CD4-positive, alpha-beta T cell treated with Interleukin-15 for 4 hours (primary cell): Measurements from ENCODE around the gene OR56A1.
A peak's percentile ranks its signal among the peaks of the same experiment; 100 is the strongest.
"Not testable (repeated sequence)": the region's sequence is repeated elsewhere in the genome, so short reads cannot be mapped to it uniquely, and the experiment has no call there.

Experiments
- DNase-seq: peaks from one replicate; pipeline ENCODE4 v3.0.0-alpha.2; 2020; ENCODE audit warnings: low spot score

OR56A1 gene, protein sequence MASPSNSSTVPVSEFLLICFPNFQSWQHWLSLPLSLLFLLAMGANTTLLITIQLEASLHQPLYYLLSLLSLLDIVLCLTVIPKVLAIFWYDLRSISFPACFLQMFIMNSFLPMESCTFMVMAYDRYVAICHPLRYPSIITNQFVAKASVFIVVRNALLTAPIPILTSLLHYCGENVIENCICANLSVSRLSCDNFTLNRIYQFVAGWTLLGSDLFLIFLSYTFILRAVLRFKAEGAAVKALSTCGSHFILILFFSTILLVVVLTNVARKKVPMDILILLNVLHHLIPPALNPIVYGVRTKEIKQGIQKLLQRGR

DNA sequence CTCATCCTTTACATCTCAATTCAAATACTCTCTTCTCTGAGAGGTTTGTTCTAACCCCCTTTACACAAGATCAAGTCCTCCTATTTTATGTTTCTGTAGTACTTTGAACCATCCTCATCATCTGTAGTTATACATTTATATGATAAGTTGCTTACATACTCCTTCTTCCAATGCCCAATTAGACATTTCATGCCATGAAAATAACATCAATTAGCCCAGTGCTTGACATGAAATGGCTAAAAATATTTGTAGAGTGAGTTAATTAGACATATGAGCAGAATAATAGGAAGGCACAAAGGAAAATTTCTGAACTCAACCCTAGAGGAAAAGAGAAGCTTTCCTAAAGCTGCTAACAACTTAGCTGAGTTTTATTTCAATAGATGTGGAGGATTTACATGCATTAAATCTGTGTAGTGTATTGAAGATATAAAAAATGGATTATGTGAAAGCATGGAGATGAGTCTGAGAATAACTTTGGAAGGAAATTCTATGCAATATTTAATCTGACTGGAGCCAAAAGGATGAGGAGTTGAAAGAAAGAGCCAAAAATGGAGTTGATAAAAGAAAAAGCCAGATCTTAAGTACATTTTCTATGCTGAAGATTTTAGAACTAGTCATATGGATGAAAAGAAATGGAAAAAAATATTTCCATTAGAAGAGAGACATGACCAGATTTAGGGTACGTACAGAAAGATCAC, at the start of gene OR56A1:
Gene OR56A1 (minus strand): TSS at position 51 of the 698 bp plus-strand sequence. CDS start 3,066 bp downstream, outside the sequence.
- no peak for DNase-seq

DNA sequence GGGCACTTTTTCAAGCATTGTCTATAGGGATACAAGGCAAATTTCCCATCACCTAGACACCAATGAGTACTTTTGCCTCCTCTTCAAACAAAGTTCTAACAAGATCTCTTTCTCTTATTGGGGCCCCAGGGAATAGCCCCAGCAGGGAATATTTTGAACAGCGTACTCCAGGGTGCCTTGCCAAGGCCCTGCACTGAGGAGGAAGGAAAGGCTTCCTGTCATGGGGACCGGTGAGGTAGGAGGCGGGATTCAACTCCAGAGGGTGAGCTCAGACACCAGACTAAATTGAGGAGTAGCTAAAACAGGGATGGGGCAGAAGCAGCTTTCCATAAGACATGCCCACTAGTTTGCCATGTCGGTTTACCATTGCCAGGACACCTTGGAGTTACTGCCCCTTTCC, 48.9 kb upstream of the OR56A1 start:
- DNase-seq, result no peak

DNA sequence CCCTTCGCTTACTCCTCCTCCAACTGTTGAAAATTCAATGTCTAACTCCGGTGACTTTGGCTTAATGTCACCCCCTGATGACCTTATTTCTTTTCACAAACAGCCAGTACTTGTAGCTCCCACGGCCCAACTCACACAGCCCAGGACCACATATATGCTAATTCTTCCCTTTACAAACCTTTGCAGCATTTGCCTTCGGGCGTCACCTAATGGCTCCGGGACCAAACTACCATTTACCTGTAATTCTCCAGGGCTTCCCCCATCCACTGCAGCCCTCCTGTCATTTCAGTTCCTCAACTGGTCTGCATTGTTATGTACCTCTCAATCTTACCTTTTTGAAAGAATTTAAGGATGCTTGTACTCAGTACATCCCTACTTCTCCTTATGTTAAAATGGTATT, 47.2 kb upstream of the OR56A1 start:
- DNase-seq, result no peak

DNA sequence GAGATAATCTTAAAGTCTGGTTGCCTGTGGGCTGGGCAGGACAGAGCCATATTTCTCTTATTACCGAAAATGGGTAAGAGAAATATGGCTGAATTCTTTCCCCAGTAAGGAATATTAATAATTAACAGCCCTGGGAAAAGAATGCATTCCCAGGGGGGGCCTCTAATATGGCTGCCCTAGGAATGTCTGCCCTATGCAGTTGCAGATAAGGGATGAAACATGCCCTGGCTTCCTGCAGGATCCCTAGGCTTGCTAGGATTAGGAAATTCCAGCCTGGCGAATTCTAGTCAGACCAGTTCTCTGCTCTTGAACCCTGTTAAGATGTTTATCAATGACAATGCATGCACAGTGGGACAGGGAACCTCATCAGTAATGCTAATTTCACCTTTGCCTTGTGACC, 45.9 kb upstream of the OR56A1 start:
- not testable (repeated sequence) for DNase-seq

DNA sequence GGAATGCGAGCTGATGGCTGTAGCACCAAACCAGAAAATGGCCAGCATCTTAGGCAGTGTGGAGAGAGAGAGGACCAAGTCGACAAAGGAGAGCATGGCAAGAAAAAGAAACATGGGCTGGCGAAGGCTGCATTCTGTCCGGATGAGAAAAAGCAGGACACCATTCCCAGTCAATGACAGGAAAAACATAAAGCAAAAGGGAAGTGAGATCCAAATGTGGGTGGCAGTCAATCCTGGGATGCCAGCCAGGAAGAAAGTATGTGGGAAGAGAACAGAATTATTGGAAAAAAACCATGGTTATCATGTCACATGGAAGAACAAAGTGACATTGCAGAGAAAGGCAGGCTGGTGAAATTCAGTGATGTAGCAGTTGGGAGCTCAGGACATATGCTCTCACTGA, 36.9 kb upstream of the OR56A1 start:
- DNase-seq, result no peak

DNA sequence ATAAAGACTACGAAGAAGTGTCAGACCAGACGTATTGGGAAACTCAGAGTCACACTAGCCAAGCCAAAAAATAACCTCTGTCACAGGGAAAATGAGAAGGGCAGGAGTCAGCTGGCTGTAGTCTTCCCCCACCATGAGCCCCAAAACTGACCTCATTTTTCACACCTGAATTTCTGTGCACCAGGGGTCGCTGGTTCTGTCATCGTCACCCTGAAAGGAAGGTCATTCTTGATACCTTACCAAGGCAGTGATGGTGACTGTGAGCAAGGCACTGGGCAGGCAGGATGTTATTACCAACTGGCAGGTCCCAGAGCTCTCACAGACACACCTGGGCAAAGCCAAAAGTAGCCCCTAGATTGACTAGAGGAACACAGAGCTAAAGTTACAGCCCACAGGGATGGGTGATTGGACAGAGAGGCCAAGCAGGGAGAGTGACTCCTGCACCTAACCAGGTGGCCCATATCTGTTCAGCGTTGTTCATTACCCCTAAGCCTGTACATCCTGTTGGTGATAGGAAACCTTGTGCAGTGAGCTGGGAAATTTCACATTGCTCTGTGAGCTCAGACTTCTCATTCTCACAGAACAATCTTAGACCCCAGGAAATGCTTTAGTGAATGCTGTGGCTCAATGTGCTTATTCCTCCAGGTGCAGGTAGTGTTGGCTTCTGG, 32.3 kb upstream of the OR56A1 start:
- no peak for DNase-seq

DNA sequence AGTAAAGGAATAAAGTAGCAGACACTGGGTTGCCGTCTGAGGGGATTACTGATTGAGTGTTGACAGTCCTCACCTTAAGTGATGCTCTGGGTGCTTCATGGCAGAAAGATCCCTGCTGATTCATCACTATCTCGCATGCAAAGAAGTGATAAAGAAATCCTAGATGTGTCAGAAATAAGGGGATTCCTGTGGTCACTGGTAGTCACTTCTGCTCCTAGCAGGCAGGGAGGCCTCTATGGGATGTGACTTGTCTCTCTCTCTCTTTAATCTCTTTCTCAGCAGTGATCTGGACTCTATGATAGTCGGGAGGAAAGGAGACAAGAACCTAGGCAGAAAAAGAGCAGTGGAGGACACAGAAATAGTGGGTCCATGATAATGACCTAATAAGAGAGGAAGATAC, 30.9 kb upstream of the OR56A1 start:
- no peak for DNase-seq

DNA sequence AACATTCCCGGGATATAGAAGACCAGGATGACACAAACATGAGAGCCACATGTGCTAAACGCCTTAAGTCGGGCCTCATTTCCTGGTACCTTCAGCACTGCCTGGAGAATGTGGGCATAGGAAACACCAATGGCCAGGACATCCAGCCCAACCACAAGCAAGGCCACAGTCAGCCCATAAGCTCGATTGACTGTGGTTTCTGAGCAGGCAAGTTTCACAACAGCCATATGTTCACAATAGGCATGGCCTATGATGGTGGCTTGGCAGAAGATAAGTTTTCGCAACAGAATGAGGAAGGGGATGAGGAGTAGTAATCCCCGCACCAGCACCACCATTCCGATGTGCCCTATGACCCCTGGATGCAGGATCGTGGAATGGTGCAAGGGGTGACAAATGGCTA, 26.9 kb upstream of the OR56A1 start:
- DNase-seq, result no peak

DNA sequence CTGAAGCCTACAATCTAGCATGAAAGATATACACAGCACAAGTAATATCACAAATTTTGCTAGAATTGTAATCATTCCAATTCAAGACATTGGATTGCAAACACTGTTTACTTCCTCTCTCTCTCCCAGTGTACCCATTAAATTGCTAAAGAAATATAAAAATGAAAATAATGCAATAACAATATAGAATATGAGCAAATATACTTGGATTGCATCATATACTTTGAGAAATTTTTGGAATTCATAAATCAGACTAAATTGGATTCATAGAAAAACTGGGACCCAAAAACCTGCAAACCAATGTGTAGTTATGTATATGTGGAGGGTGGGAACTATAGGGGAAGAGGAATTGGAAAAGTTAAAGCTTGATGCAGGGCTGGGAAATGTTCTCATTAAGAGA, 25.0 kb upstream of the OR56A1 start:
- no peak for DNase-seq

DNA sequence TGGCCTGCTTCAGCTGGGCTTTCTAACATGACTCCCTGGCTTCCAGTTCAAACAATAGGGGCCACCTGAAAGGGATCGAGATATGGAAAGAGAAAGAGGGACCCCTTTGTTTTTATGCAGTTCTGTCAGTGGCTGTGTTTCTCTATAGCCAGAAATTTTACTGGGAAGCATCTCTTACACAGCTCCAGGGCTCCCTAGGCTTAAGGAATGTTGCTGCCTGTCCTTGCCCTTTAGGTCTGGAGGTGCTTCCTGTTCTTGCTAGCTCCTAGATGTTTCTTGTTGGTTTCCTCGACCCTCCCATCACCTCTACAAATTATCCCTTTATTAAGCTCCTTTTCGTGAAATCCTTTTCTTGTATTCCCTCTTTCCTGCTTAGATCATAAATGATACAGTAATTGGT, 21.8 kb upstream of the OR56A1 start:
- no peak for DNase-seq

DNA sequence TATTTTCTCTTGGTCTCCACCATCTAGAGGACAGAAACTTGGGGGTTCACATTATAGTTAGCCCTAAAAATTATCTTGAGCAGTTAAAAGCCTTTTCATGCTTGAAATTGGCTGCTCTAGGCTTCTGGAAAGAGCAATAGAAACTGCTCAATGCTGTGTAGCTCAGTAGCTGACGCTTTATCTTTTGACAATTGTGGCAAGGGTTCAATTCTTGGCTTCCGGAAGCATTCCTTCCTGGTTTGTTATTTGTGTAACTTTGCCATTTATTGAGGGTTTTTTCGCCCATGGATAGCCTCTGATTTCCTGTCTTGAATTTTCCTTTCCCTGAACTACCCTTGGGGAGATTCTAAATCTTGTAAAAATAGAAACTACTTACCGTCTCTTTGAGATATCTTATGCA, 10.3 kb upstream of the OR56A1 start:
- no peak for DNase-seq

DNA sequence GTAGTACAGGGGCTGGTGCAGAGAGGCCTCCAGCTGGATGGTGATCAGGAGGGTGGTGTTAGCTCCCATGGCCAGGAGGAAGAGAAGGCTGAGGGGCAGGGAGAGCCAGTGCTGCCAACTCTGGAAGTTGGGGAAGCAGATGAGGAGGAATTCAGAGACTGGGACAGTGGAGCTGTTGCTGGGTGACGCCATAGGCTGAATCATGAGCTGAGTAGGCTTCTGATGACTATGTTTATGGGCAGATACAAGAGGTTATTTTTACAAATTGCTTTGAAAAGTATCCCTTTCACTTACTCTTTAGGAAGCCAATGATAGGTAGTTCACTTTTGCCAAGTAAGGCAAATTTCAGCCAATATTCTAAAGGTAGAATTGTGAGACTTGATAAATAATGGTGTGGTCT, 3.1 kb downstream of the OR56A1 start:
- DNase-seq, result no peak

DNA sequence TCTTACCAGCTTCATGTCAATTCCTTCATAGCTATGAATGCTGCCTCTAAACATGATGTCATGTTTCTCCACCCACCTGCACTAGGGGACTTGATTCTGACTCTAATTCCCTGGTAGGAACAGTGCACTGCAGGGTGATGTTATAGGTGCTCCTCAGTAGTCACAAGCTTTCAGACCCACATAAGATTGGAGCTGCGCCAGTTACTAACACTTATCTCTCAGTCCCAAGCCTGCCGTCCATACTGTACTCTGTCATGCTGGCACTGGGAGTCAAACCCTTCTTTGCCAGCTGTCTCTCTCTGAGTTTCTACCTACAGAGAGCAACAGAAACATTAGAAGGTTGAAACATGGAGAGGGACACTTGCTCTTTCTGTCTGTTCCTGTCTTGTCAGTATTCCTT, 5.5 kb downstream of the OR56A1 start:
- DNase-seq, result no peak

DNA sequence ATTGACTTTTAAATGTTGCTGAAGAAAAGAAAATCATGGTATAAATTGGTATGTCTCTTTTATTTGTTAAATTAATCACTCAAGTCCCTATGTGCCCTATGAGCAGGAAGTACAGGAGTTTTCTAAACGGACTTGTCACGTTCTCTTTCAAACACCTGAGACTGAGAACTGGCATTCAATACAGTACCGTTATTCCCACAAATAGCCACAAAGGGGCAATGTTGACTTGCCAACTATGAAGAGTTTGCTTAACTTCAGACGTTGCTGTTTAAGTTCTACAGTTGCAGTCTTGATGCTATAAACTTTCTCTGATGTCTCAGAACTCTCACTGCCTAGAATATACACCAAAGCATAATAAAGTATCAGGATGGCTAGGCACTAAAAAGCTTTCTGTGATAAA, 7.6 kb downstream of the OR56A1 start:
- peak; percentile 38 for DNase-seq

DNA sequence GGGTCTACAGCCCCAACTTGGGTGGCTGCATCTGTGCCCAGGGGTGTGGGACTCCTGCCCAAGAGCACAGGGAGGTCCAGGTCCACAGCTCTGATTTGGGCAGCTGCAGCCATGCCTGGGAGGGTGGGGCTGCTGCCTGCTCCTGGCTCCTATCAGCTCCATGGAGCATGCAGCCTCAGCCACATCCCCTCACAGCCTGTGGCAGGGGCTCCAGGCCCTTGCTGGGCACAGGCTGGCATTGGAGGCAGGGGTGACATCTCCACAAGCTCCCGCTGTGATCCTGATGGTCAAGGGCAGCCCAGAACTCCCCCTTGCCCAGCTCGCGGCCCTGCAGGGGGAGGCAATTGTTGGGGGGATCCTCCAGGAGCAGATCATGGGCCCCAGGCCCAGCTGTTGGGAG, 17.5 kb downstream of the OR56A1 start:
- DNase-seq, result no peak

DNA sequence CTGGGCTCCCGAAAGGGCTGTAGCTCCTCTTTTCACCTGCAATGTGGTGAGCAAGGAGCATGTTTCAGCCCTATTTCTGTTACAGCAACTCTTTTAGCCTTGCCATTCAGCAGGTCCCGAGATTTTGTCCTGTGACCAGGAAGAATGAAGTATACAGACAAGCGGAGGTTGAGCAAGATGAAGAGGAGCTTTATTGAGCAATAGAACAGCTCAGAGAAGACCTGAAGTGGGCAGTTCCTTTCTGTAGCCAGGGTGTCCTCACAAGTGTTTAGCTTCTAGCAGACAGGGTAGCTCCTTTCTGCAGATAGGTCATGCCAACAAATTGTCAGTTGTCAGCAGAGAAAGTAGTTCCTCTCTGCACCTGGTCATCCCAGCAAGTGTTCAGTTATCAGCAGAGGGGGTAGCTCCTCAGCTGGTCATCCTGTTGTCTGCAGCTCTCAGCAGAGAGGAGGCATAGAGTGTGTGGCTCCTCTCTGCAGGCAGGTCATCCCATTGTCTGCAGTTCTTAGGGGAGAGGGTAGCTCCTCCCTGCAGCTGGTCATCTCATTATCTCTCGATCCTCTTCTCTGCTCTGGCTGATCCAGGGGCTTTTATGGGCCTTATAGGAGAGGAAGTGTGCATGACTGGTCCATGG, 18.4 kb downstream of the OR56A1 start:
- no peak for DNase-seq

DNA sequence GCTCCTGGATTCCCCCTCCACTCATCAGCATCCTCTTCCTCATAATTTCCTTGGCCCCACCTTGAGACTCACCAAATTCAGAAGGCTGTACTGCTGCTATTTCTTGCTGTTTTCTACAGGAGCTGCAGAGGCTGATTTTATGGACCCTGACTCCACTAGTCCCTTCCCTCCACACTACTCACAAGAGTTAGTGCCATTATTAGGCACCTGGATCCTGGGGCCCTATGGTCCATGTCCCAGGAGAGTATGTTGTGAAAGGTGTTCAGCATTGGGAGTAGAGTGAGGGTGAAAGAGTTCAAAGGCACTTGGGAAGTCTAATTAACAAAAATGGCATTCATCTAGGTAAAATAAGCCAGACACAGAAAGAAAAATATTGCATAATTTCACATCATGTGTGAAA, 23.7 kb downstream of the OR56A1 start, which contains the start of gene OR56A4:
Gene OR56A4 (minus strand): TSS at position 101 of the 400 bp plus-strand sequence. CDS start 3,954 bp downstream, outside the sequence.
- DNase-seq, result no peak

DNA sequence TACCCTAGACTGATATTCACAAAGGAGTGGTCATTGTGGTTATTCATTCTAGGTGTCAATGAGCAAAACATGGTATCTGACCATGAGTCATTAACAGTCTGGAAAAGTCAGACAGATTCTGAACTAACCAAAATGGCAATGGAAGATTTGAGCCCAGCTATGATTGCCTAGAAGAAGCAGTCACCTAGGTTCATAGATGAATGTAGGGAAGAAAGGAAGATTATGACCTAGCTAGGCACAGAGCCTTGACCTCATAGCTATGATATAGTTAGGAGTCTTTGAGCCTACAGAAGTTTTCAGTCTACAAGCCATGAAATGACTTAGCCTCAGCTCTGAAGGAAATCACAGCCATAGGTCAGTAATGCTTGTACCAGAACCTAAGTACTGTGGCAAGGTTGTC, 24.2 kb downstream of the OR56A1 start:
- DNase-seq, result no peak

DNA sequence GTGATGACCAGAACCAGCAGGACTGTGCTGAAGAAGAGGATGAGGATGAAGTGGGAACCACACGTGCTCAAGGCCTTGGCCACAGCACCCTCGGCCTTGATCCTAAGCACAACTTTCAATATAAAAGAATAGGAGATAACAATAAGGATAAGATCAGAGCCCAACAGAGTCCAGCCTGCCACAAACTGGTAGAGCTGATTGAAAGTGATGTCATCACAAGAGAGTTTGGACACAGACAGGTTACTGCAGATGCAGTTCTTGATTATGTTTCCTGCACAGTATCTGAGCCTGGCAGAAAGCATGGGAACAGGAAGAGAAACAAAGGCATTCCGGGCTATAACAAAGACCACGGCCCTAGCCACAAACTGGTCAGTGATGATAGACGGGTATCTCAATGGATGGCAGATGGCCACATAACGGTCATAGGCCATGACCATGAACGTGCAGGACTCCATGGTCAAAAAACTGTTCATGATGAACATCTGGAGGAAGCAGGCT, 28.3 kb downstream of the OR56A1 start:
- no peak for DNase-seq

DNA sequence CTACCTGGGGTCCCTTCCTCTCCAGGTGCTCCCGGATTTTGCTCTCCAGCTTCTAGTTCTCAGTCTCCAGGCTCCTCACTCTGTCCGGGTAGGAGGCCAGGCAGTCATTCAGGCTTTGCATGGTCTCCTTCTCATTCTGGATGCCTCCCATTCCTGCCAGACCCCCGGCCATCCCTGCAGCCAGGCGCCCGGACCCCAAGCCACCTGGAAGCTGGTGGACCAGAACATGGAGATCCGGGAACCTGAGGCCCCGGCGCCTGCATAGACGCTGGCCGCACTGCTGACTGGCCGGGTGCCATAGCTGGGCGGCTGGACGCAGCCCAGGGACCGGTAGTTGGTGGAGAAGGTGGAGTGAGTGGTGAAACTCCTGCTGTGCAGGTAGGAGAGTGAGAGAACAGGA, 35.8 kb downstream of the OR56A1 start:
- DNase-seq, result no peak

DNA sequence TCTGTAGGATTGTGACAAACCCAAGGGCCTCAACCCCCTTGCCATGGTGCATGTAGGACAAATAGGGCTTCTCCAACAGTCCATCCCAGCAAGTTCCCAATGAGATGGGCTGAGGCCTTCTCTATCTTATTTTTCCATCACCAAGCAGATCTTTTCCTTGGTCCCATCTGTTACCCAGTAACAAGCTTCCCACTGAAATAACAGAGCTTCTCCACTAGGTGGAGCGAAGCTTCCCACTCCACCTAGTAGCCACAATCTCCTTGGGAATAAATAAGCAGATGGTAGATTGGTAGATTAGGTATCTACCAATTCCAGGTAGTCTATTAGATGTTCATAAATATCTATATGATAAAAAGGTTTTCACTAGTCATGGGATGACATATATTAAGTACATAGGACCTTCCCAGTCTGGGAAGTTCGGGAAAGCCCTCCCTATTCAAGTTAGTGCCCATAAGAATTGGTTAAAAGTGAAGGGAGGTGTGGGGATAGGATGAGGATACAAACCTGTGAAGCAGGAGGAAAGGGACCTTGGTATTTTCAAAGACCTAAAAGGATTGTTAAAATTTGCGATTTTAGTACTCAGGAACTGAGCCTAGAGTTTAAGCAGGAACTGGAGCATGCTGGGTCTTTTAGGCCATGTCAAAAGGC, 37.8 kb downstream of the OR56A1 start:
- no peak for DNase-seq

DNA sequence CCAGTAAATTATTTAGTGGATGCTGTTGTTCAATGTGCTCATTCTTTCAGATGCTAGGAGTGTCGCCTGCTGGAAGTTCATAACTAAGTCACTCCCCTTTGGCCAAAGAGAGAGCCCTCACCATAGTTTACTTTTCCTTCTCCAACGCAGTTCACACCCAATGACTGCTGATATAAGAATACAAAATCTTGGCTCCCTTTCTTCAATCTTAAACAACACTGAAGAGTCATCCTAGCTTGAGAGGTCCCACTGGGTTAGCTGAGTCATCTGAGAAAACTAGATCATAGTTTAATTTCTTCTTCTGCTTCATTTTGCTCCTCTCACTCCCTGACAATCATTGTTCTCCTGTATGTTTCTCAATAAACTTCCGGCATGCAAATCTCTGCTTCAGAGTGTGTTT, 38.4 kb downstream of the OR56A1 start:
- no peak for DNase-seq
